GM20000 (cell line): ENCODE results near the gene OR2AK2.

Source experiments
- DNase-seq: peaks from one replicate; pipeline ENCODE4 v3.0.0; 2012; ENCODE audit warnings: low spot score
- TF ChIP-seq, protein P1 (sequence below): IDR thresholded peaks from 2 replicates; pipeline ENCODE4 v1.5.1; 2012; ENCODE audit warnings: mild to moderate bottlenecking, control low read depth; ENCODE audit errors: extremely low read depth, missing control alignments

OR2AK2 gene

GRCh38 chr1:247992986-247993385 is 28.0 kb downstream of the OR2AK2 start:
- DNase-seq: no peak
- TF ChIP-seq, protein P1, sequence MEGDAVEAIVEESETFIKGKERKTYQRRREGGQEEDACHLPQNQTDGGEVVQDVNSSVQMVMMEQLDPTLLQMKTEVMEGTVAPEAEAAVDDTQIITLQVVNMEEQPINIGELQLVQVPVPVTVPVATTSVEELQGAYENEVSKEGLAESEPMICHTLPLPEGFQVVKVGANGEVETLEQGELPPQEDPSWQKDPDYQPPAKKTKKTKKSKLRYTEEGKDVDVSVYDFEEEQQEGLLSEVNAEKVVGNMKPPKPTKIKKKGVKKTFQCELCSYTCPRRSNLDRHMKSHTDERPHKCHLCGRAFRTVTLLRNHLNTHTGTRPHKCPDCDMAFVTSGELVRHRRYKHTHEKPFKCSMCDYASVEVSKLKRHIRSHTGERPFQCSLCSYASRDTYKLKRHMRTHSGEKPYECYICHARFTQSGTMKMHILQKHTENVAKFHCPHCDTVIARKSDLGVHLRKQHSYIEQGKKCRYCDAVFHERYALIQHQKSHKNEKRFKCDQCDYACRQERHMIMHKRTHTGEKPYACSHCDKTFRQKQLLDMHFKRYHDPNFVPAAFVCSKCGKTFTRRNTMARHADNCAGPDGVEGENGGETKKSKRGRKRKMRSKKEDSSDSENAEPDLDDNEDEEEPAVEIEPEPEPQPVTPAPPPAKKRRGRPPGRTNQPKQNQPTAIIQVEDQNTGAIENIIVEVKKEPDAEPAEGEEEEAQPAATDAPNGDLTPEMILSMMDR: no peak

- no peak for DNase-seq
- TF ChIP-seq, protein P1: no peak
These were observed 33.8 kb downstream of the OR2AK2 start for GRCh38 chr1:247998811-247999210.

- TF ChIP-seq, protein P1: no peak
- DNase-seq: no peak
These were observed 35.1 kb downstream of the OR2AK2 start for GRCh38 chr1:248000169-248000568.

DNA sequence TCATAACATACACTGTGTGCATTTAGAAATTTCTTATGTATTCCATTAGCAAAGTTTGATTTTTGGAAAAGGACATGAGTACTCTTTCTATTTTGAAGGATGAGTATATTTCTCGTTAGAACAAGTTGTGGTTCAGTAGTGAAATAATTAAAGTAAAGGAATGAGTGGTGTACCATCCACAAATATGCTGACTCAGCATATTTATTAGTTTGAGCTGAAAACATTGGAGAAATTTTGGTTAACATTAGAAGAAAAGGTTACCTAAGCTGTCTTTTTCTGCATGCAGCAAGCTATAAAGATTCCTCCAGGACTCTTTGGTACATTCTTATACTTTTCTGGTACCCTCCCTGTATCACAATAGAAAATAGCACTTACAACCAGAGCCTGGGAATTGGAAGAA is 42.7 kb downstream of the OR2AK2 start:
- no peak for DNase-seq
- TF ChIP-seq, protein P1: no peak

DNA sequence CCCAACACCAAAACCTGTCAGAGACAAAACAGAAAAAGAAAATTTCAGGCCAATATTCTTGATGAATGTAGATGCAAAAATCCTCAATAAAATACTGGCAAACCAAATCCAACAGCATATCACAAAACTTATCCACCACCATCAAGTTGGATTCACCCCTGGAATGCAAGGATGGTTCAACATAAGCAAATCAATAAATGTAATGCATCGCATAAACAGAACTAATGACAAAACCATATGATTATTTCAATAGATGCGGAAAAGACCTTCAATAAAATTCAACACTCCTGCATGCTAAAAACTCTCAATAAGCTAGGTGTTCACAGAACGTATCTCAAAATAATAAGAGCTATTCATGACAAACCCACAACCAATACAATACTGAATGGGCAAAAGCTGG is 44.6 kb downstream of the OR2AK2 start:
- TF ChIP-seq, protein P1: no peak
- DNase-seq: no peak

GRCh38 chr1:248013229-248013710 is 48.2 kb downstream of the OR2AK2 start, which contains the start of gene OR2L5:
Gene OR2L5, plus strand, starts transcription at chr1:248013660. Its CDS starts 8,288 bp downstream, at chr1:248021948.
- DNase-seq: no peak
- TF ChIP-seq, protein P1: no peak

- no peak for DNase-seq
- TF ChIP-seq, protein P1: no peak
These were observed 50.8 kb downstream of the OR2AK2 start for GRCh38 chr1:248015803-248016202.
